Hypothalamus (tissue), 51 donors: ENCODE data around the gene ZNF500.

Experiments used
- DNase-seq, 51 donors: peaks; one replicate each; lab custom pipeline; 2025; lab: John Stamatoyannopoulos, UW

Gene ZNF500

DNA sequence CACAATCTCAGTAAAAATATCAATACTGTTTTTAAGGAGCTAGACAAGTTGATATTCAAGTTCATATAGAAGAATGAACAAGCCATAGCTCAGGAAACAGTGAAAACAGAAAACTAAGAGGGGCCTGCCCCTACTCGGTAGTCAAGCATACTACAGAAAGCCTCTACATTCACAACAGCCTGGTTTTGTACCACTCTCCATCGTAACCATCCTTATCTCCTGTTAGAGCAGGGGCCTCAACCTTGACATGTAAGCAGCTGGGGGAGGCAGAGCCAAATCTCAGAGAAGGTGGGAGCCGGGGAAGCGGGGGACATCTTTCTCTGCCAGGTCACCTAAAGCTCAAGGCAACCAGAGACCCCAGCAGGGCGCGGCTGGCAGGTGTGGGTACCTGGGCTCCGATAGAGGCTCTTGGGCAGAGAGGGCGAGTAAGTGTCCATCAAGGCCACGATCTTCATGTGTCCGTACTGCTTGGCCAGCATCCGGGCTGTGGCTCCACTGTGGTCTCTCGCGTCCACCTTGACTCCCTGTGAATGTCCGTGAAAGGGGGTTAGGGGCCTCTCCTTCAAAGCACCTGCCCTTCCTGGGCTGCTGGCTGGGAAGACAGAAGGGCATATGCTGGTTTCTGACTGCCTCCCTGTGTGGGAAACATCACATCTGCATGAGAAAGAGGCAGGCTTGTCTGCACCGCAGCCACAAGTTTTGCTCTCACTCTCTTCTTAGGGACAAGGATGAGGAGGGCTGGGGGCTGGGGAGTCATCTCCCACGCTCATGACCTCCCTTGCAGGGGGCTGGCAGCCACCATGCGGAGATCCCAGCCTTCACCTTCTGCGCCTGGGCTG, 53.1 kb downstream of the ZNF500 start:
- no peak for DNase-seq

DNA sequence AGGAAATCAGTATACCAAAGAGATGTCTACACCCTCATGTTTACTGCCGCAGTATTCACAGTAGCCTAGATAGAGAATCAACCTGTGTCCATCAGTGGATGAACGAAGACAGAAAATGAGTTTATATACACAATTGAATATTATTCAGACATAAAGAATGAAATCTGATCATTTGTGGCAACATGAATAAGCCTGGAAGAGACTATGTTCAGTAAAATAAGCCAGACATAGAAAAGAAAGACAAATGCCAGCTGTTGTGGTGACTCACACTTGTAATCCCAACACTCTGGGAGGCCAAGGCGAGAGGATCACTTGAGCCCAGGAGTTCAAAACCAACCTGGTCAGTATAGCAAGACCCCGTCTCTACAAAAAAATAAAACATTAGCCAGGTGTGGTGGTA, 57.5 kb downstream of the ZNF500 start:
- no peak for DNase-seq

DNA sequence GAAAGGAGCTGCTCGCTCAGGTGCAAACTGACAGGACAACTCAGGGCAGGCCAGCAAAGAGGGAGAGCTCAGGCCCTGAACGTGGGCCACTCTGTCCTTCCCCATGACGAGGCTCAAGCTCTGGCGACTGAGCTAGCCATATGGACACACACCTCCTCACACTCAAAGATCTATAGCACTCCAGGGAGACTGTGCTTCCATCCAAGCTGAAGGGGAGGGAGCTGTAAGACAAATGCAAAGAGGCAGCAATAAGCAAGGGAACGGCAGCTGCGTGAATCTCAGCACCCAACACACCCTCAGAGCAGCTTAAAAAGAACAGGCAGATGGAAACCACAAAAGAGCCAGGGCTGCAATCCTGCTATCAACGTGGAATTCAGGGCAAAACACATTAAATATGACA, 60.1 kb downstream of the ZNF500 start:
- DNase-seq = no peak

DNA sequence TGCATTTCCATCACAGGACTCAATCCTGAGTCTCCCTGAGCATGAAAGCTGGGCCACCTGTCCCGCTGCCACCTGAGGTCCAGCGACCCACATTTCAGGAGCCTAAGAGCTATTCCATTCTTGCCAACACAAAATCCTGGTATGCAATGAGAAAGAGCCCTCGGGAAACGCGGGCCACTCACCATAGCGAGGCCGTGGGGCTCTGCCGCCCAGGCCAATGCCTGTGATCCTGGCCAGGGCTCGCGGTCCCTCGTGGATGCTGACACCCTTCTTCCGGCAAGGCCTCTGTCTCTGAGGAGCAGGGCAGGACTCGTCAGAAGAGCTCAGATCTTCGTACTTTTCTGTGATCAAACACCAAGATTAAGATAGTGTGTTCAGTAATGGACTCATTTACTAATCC, 62.0 kb downstream of the ZNF500 start:
- no peak for DNase-seq

DNA sequence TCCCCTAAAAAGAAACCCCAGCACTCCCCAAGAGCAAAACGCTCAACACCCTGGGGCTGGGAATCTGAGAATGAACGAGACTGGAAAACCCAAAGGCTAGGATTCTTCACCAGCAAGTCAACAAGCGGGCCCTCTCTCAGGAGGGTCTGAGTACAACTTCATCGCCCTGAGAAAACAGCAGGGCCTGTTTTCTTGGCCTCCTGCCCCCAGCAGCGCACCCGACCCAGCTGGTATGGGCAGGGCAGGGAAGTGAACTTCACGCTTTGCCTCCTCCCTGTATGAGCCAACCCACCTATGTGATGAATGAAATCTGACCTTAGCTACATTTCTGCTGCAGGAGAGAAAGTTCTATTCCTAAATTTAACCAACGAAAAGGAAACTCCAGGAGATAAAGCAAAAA, 62.5 kb downstream of the ZNF500 start:
- no peak for DNase-seq

DNA sequence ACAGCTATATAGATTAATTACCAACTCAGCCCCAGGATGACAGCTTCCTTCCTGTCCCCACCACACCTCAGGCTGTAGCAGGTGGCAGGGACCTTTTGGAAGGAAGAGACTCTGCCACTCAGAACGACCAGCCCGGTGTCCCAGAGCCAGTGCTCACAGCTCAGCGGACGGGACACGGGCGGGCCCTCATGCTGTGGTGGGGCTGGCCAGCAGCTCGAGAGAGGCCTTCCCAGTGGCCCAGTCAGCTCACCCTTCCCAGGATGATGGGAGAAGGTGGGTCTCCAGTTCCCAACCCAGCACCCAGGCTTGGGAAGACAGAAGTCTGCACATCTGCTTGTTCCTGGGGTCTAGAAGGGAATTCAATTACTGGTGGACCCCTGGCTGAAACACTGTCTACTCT, 63.1 kb downstream of the ZNF500 start:
- no peak for DNase-seq

DNA sequence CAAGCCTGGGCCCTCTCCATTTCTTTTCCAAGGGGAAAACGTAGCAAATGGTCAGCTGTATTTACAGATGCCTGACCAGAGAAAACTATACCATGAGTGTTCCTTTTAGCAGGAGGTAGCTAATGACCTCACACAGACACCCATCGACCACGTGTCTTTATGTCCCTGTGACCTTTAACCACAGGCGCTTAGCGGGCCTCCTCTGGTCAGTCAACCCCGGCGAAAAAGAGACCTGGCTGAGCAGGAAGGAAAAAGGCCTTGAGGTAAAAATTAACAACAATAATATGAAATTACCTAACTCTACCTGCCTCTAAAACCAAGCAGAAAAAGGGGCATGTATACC, 64.5 kb downstream of the ZNF500 start:
- no peak for DNase-seq

DNA sequence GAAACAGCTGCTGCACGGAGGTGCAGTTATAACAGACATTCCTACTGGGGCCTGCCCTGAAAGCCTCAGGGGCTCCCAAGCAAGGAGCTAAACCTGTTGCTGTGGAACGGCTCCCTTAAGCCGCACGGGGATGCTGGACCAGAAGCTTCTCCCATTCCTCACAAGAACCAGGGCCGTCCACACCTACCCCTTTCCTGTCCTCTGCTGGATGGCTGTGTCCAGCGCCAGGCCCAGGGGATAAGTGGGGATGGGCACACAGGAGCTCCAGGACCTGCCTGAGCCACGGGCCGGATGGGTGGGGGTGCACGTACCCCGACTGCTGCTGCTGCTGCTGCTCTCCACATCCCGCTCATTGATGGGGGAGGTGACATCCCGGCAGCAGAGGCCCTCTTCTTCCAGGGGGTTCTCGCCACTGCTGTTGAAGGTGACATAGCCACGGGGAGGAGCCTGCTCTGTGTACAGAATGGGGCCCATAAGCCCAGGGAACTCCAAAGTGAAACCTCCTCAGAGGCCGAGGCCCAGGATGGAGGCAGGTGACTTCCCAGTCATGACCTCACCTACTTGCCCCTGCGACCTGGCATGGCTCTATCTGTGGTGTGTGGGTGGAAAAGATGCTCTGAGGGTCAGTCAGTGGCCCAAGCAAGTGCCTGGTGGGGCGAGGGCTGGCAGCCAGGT, 65.0 kb downstream of the ZNF500 start:
- DNase-seq = no peak

DNA sequence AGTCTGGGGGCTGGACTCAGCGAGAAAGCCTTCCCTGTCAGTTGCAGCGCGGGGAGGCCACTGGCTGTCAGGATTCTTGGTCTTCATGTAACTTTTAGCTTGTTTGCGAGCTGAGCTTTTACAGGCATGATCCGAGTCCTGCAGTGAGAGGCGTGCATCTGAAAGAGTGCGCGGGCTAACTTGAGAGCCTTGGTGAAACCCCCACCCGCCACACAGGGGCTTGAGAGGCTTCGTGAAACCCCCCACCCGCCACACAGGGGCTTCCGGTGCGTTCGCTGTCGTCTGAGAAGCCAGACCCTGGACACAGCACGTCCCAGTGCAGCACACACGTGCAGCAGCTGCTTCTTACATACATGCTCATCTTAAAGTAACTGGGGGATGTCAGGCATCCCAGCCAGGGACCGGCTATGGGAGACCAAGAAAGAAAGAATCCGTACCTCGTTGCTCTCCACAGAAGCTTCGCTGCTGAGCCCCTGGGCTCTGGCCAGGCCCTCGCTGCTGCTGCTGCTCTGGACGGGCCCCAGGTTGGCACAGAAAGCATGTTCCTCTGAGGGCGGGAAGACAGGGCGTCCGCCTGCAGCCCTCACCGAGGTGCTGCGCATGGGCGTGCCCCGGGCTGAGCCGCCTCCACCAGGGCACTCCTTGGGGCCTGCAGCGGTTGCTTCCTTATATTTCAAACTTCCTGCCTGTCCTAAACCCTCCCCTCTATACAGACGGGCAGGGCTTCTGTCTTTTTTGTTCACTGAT, 65.8 kb downstream of the ZNF500 start:
- peak in 7 of 51 donors; percentile 16 to 44 (median 22) for DNase-seq

DNA sequence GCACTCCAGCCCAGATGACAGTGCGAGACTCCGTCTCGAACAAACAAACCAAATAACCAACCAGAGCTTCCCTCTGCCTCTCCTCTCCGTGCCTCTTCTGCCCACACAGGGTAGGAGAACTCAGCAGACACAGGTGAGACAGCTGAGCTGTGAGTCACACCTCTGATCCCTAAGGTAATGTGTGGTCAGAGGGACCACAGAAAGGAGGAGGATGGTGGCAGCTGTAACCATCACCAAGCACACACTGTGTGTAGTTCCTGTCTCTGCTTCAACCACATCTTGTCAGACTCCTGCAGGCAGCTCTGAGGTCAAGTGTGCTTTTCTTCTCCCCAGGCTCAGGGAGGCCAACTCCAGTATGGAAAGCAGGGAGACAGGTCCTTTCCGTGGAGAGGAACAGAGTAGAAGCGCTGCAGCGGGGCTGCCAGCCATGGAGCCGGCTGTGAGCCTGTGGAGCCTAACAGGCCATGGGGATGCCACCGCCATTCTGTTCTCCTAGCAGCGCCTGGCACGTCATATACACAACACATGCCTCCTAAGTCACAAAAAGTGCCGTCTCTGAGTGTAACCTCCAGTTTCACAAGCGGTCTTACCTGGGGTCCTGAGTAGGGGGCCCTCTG, 66.5 kb downstream of the ZNF500 start:
- no peak for DNase-seq

DNA sequence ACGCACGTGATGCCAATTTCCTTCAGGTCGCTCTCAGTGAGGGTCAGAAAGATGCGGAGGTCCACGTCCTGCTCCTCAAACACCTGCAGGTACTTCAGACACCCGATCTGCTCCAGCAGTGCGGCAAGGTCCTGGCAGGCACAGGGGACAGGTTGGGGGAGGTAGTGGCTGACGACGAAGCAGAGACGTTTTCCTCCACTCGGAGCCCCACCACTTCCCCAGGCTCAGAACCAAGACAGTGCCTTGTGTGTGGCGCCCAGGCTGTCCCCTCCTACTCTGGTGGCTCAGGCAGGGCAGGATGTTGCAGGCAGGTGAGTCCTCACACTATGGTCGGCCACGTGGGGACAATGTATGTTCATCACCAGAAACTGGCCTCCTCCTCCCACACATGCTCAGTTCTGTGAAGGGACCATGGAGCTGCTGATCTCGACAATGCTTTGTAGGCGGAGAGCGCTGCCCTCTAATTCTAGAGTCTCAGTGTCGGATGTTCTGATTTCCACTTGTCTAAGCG, 67.9 kb downstream of the ZNF500 start:
- no peak for DNase-seq

DNA sequence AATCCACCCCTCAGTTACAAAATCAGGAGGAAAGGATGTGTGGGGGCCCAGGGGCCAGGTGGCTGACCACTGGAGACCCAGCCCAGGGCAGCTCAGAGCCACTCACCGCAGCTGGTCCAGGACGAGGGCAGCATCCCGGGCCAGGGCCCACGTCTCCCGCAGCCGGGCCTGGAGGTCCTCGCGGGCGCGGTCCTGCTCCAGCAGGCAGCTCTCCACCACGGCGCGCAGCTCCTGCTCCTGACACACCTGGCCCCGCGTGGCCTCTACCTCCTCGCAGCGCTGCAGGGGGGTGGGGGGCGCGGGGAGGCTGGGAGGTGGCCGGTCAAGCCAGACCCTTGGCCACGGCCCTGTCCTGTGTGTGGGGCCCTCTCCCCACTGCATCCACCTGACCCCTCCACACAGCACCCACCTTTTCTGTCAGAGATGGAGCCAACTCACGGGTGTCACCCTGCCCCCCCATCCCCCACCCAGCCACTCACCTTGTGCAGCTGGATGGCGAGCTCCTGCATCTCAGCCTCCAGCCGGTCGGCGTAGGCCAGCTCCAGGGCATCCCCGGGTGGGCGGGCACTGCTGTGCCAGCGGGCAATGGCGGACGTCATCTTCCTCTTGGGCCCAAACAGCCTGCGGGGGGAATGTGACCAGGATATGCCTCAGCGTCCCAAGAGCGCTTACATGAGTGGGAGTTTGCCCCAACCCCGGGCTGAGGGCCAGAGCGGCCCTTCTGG, 68.5 kb downstream of the ZNF500 start:
- no peak for DNase-seq
